Measurements from ENCODE around the gene CERS1. TPM values are rescaled to one million over a fixed set of nuclear protein-coding genes. Genes with fewer than 3 reads are reported as not detected.
A peak's percentile ranks its signal among the peaks of the same experiment; 100 is the strongest.

Gene CERS1
- total RNA-seq, 2 donors from 2014 or later, result not detected

GRCh38 chr19:18848878-18849661 lies 46.9 kb downstream of the CERS1 start:
- ATAC-seq (replicated peaks in 1 of 2) (peak in 1 of 2 donors; percentile 51), DNase-seq (peak in 1 of 2 donors; percentile 35)
- H3K4me1 Mint-ChIP-seq (ENCODE audit: low read depth), result peaks cover 48% of the 10 kb centered on the region
- peak overlapping the region; percentile 86 for H3K27ac Mint-ChIP-seq
- H3K9me3 Mint-ChIP-seq, result no peaks in the 10 kb centered on the region
- peaks cover 2 to 34% of the 10 kb centered on the region in 2 donors for H3K36me3 Mint-ChIP-seq (ENCODE audit: insufficient read depth in 2 of 2)
- no peaks in the 10 kb centered on the region for H3K27me3 Mint-ChIP-seq (ENCODE audit: low read depth)
- H3K4me3 Mint-ChIP-seq, result peak overlapping the region; percentile 61 to 78

DNA sequence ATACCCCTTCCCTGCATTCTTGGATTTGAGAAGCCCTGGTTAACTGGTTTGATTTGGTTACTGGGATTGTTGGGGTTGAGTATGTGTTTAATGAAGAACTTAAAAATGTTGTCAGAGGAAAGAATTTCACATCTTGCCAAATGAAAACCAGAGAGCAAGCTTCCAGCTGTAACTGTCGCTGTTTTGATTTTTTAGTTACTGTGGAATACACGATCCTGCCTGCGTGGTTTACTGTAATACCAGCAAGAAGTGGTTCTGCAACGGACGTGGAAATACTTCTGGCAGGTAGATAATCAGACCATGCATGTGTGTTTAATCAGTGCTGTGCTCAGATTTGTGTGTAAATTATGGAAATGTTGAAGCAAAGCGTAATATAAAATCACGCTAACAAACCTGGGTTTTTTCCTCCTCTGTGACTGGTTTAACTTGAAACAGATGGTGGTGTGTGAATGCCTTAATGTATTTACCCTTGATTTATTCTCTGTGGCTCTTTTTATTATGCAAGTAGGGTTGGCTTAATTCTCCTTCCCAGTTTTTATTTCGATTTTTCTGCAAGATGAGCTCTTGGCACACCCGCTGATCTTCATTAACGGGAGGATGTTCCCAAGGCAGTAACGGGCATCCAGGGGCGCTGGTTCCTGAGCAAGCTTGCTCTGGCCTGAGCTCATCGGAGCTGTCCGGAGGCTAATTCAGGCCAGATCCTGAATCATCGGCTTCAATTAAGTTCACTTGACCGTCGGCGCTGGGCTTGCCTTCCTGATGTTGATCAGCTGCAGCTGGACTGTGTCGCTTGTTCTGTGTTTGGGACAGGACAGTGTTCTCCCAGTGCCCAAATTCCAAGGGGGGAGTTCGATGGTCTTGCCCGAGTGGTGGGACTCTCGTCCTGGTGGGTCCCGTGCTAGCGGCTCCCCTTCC lies 48.2 kb downstream of the CERS1 start:
- no peaks in the 10 kb centered on the region for H3K9me3 Mint-ChIP-seq
- H3K27ac Mint-ChIP-seq, result no peak overlapping the region
- DNase-seq (no peak), ATAC-seq (replicated peaks in 1 of 2) (no peak)
- peaks cover 2 to 26% of the 10 kb centered on the region in 2 donors for H3K36me3 Mint-ChIP-seq (ENCODE audit: insufficient read depth in 2 of 2)
- peaks cover 61% of the 10 kb centered on the region for H3K4me1 Mint-ChIP-seq (ENCODE audit: low read depth)
- no peaks in the 10 kb centered on the region for H3K27me3 Mint-ChIP-seq (ENCODE audit: low read depth)
- H3K4me3 Mint-ChIP-seq, result no peak overlapping the region

DNA sequence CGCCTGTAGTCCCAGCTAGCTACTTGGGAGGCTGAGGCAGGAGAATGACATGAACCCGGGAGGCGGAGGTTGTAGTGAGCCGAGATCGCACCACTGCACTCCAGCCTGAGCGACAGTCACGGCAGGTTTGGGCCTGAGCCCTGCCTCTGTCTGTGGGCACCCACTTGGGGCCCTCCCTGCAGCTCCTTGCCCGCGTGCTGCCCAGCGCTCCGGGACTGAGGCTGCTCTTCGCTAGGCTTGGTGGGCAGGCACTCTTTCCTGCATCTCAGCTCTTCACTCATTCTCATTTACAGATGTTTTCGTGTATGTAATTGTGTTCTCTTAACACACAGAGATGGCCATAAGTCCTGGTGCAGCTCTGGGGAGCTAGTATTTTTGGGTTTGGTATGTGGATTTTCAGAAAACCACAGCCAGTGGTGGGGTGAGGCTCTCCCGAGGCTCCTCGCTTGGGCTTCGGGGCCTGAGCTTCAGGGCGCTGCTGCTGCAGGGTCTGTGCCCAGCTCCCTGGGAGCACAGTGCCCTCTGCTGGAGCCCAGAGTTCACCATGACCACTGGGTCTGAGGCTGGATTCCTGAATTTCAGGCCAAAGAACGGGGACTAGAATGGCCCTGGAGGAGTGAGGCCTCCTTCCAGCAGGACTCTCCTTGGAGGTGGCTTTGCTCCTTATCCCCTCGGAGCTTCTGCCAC lies 49.0 kb downstream of the CERS1 start:
- Mint-ChIP-seq H3K9me3 (no peaks in the 10 kb centered on the region), H3K27ac (no peak overlapping the region), H3K4me1 (ENCODE audit: low read depth) (peaks cover 67% of the 10 kb centered on the region), H3K4me3 (peak overlapping the region in 1 of 2 donors; percentile 50), H3K27me3 (ENCODE audit: low read depth) (no peaks in the 10 kb centered on the region), H3K36me3 (ENCODE audit: insufficient read depth in 2 of 2) (peaks cover 2 to 25% of the 10 kb centered on the region in 2 donors)
- DNase-seq (peak; percentile 73 to 74), ATAC-seq (replicated peaks in 1 of 2) (peak; percentile 64 to 68)

- Mint-ChIP-seq H3K9me3 (no peaks in the 10 kb centered on the region), H3K4me1 (ENCODE audit: low read depth) (peaks cover 77% of the 10 kb centered on the region), H3K27me3 (ENCODE audit: low read depth) (no peaks in the 10 kb centered on the region), H3K4me3 (no peak overlapping the region), H3K27ac (no peak overlapping the region), H3K36me3 (ENCODE audit: insufficient read depth in 2 of 2) (peaks cover 2 to 26% of the 10 kb centered on the region in 2 donors)
- no peak for ATAC-seq (replicated peaks in 1 of 2)
- DNase-seq, result no peak
Observed at GRCh38 chr19:18845961-18846360, 50.0 kb downstream of the CERS1 start.

- no peak overlapping the region for H3K4me3 Mint-ChIP-seq
- peak overlapping the region; percentile 56 for H3K27ac Mint-ChIP-seq
- DNase-seq (no peak), ATAC-seq (replicated peaks in 1 of 2) (no peak)
- H3K4me1 Mint-ChIP-seq (ENCODE audit: low read depth), result peaks cover 82% of the 10 kb centered on the region
- H3K9me3 Mint-ChIP-seq, result no peaks in the 10 kb centered on the region
- no peaks in the 10 kb centered on the region for H3K27me3 Mint-ChIP-seq (ENCODE audit: low read depth)
- H3K36me3 Mint-ChIP-seq (ENCODE audit: insufficient read depth in 2 of 2), result peaks cover 2 to 24% of the 10 kb centered on the region in 2 donors
Observed at GRCh38 chr19:18844806-18845329, 51.1 kb downstream of the CERS1 start.

- H3K4me3 Mint-ChIP-seq, result peak overlapping the region; percentile 63
- ATAC-seq (replicated peaks in 1 of 2) (no peak), DNase-seq (no peak)
- H3K27me3 Mint-ChIP-seq (ENCODE audit: low read depth), result no peaks in the 10 kb centered on the region
- peak overlapping the region; percentile 15 for H3K27ac Mint-ChIP-seq
- H3K4me1 Mint-ChIP-seq (ENCODE audit: low read depth), result peaks cover 81% of the 10 kb centered on the region
- no peaks in the 10 kb centered on the region for H3K9me3 Mint-ChIP-seq
- H3K36me3 Mint-ChIP-seq (ENCODE audit: insufficient read depth in 2 of 2), result peaks cover 2 to 20% of the 10 kb centered on the region in 2 donors
Observed at GRCh38 chr19:18843960-18844359, 52.0 kb downstream of the CERS1 start.

DNA sequence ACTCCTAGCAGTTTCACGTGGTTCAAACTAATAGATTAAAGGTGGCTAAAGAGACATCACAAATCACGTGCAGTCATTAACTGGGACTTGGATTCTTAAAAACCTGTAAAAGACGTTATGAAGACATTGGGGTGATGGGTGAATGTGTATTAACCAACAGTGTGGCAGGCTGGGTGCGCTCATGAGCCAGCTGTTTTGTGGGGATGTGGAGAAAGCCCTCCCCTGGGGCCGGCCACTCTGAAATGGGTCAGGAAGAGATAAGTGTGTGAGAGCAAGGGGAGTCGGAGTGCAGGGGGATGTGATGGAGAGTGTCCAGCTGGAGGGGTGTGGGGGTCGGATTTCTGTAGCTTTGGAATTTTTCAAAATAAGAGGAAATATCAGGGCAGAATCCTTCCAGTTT lies 53.8 kb downstream of the CERS1 start:
- DNase-seq, result no peak
- Mint-ChIP-seq H3K36me3 (ENCODE audit: insufficient read depth in 2 of 2) (peaks cover 7 to 14% of the 10 kb centered on the region in 2 donors), H3K9me3 (no peaks in the 10 kb centered on the region), H3K4me1 (ENCODE audit: low read depth) (peaks cover 88% of the 10 kb centered on the region), H3K27ac (peak overlapping the region; percentile 39), H3K27me3 (ENCODE audit: low read depth) (no peaks in the 10 kb centered on the region), H3K4me3 (peak overlapping the region; percentile 57 to 58)
- ATAC-seq (replicated peaks in 1 of 2), result no peak

DNA sequence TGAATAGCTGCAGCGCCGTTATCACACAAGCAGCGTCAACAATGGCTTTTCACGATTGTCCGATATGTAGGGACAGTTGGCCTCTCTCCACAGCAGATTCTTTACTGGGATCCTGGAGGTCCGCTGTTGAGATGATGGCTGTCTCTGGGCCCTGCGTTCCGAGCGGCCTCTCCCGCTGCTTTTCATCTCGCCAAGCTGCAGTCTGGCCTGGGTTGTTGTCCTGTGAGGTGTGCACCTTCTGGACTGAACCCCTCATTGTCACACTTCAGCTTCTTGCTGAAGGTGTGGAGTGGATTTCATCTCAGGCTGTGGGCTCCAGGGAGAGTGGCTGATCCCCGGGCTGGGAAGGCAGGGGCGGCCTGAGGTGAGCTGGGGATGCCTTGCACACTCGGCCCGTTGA lies 54.6 kb downstream of the CERS1 start:
- DNase-seq (no peak), ATAC-seq (replicated peaks in 1 of 2) (no peak)
- H3K36me3 Mint-ChIP-seq (ENCODE audit: insufficient read depth in 2 of 2), result peaks cover 8 to 15% of the 10 kb centered on the region in 2 donors
- peaks cover 84% of the 10 kb centered on the region for H3K4me1 Mint-ChIP-seq (ENCODE audit: low read depth)
- H3K27ac Mint-ChIP-seq, result no peak overlapping the region
- H3K4me3 Mint-ChIP-seq, result no peak overlapping the region
- no peaks in the 10 kb centered on the region for H3K9me3 Mint-ChIP-seq
- H3K27me3 Mint-ChIP-seq (ENCODE audit: low read depth), result no peaks in the 10 kb centered on the region

- Mint-ChIP-seq H3K27ac (peak overlapping the region; percentile 56), H3K27me3 (ENCODE audit: low read depth) (no peaks in the 10 kb centered on the region), H3K9me3 (no peaks in the 10 kb centered on the region), H3K4me1 (ENCODE audit: low read depth) (peaks cover 85% of the 10 kb centered on the region), H3K4me3 (no peak overlapping the region), H3K36me3 (ENCODE audit: insufficient read depth in 2 of 2) (peaks cover 12 to 15% of the 10 kb centered on the region in 2 donors)
- DNase-seq (no peak), ATAC-seq (replicated peaks in 1 of 2) (no peak)
Observed at GRCh38 chr19:18840288-18841267, 55.4 kb downstream of the CERS1 start.

GRCh38 chr19:18839465-18840287 lies 56.3 kb downstream of the CERS1 start:
- Mint-ChIP-seq H3K27me3 (ENCODE audit: low read depth) (no peaks in the 10 kb centered on the region), H3K4me3 (no peak overlapping the region), H3K9me3 (no peaks in the 10 kb centered on the region), H3K36me3 (ENCODE audit: insufficient read depth in 2 of 2) (peaks cover 15 to 19% of the 10 kb centered on the region in 2 donors), H3K27ac (no peak overlapping the region), H3K4me1 (ENCODE audit: low read depth) (peaks cover 89% of the 10 kb centered on the region)
- no peak for ATAC-seq (replicated peaks in 1 of 2)
- no peak for DNase-seq

- H3K36me3 Mint-ChIP-seq (ENCODE audit: insufficient read depth in 2 of 2), result peaks cover 21 to 24% of the 10 kb centered on the region in 2 donors
- H3K27me3 Mint-ChIP-seq (ENCODE audit: low read depth), result no peaks in the 10 kb centered on the region
- no peak overlapping the region for H3K27ac Mint-ChIP-seq
Observed at GRCh38 chr19:18834644-18834984, 61.3 kb downstream of the CERS1 start.

More at GRCh38 chr19:18834644-18834984, 61.3 kb downstream of the CERS1 start:
- Mint-ChIP-seq H3K4me1 (ENCODE audit: low read depth) (peaks cover 64% of the 10 kb centered on the region), H3K9me3 (no peaks in the 10 kb centered on the region), H3K4me3 (peak overlapping the region; percentile 97 to 99)
- DNase-seq (no peak), ATAC-seq (replicated peaks in 1 of 2) (no peak)
